HG02852 (cell line): ENCODE measurements around the gene PPP2CA.
A peak's percentile ranks its signal among the peaks of the same experiment; 100 is the strongest.

Experiments used
- ATAC-seq: cut with Tn5 transposase; IDR thresholded peaks from one replicate; pipeline ENCODE4 v1.9.1; 2021; ENCODE audit warnings: mild to moderate bottlenecking, moderate library complexity; ENCODE audit not compliant: unreplicated experiment

Gene PPP2CA

DNA sequence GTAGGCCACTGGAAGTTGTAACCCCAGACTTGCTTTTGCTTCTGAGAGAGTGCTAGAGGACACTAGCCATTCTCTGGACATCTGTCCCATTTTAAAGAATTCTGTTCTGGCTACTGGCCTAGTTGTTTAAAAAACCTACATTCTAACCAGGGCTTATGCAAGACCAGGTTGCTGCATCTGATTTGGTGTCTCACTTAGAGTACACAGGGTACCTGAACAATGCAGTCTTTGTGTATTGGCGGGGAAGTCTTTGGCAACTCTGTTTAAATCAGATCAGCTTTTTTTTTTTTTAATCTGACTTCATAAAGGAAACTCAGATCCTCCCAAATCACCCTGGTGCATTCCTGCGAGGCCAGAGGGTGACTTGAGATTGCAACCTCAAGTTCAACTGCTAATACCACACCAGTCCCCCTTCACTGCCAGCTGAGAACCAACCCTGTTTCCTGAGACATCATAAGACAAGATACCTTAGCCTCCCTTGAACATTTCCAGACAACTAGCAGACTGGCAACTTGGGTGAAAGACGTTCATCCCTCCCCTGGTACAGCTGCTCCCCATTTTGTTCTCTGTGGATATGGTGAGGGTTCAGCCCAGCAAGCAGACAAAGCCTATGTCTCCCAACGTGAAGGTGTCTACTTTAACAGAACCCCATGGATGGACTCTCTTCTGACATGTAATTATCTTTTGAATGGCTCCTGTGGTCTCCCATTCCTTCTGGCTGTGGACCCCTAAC, 76.1 kb downstream of the PPP2CA start:
- no peak for ATAC-seq

DNA sequence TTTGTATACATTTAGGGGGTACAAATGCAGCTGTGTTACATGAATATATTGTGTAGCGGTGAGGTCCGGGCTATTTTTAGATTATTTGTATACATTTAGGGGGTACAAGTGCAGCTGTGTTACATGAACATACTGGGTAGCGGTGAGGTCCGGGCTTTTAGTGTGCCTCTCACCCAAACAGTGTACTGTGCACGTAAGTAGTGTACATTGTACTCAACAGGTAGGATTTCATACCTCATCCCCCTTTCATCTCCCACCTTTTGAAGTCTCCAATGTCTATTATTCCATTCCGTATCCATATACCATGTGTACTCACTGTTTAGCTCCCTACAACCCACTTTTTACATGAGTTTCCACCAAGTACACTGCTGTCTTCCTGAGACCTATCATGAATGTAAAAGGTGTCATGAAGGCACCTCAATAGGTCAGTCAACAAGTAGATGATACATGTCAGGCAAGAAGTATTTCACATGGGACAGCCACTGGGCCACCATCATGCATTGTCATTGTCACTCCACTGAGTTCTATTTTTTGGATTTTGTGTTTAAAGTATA, 76.8 kb downstream of the PPP2CA start:
- ATAC-seq: no peak

DNA sequence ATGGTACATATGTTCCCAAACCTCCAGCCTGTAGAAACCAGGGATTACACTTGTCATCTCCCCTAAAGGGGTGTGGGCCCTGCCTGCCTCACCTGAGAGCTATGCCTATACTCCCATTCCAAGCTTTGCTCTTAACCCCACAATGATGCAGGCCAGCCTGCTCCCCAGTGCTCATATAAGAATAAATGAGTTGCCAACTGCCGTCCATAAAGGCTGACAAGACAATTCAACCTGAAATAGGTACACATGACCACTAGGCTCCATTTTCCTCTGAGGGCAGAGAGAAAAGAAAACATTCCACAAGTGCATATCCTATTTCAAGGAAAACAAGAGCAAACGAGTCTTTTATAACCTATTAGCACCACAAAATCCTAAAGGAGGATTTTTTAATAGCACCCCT, 77.6 kb downstream of the PPP2CA start:
- no peak for ATAC-seq

DNA sequence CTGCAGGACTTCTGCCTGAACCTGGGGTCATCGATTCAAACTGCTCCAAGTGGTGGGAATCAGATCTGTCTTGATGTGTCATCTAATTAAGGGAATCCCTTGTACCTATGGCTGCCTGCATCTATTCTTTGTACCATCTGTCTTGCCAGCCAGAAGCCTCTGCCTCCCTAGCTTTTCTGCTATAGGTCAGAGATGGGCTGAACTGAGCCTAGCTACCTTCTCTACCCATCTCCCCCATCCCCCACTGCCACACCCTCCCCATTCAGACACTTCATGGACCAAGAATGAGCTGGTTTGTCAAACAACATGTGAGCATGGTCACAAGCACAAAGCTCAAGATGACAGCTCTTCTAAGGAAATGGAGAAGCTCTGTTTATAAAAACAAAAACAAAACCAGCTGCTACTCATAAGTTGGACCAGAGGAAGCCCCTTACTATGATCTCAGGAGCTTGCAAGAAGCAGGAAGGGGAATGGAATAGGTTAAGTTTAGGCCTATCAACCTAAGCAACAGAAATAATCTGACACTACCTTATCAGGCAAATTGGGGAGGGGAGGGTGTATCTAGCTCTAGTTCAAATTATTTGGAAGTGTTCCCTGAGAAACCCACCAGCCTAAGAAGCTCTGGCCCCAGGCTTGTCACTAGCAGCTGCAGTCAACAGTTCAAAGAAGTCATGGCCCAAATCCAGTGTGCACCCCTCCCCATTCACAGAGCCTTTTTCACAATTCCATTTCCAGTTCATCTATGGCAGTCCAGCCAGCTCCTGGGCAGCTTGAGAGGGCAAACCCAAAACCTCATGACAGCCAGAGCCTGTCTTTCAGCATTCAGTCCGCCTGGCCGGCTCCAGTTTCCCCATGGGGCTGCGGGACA, 79.0 kb downstream of the PPP2CA start:
- no peak for ATAC-seq

DNA sequence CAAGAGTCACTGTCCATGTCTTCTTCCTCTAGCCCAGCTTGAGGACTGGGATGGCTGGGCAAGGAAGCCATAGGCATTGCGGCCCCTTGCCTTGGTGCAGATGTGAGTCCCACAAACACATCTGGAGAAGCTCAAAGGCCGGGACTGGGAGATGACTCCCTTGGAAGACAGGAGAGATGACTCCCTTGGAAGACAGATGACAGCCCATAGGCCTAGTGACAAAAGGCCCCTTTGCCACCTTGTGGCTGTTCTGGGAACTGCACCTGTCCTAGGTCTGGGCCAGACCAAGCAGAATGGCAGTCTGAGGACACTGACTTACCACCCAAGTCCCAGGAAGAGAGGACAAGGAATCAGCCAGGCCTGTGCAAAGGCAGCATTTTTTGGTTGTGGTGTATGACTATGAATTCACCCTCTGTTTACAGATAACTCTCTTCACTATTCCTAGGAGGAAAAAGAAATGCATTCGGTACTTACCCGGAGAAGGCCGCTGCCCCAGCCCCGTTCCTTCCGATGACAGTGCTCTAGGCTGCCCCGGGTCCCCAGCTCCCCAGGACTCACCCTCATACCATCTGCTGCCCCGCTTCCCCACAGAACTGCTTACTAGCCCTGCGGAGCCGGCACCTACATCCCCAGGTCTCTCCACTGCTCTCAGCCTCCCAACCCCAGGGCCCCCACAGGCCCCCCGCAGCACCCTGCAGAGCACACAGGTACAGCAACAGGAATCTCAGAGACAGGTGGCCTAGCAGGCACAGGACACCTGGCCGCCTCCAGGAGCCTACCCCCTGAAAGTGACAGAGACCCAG, 79.9 kb downstream of the PPP2CA start:
- peak; percentile 77 for ATAC-seq

DNA sequence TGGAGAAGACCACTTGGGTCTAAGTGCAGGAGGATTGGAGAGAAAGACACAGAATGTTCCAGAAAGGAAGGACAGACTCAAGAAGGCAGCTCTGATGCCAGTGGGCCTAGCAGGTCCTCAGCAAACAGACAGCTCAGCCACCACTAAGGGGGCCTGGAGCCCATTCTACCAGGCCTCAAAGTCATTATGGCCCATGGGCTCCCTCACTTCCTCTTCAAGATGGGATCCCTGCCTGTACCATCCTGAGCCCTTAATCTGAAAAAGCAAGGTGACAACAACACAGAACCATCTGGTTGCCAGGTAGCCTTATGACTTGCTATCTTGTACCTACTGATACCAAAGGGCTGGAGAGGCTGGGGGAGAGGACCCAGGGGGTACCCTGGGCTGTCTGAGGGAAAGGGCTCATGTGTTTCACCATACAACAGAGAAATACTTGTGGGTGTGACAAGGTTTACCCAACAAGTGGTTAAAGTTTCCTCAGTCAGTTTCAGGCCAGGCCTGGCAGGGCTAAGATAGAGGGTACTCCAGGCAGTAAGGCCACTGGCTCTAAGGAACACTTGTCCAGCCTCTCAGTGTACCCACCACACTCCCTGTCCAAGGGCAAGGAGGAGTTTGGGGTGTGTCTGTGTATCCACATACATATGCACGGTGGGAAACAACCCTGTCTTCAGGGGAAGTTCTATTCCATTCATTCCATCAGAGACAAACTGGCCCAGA, 80.7 kb downstream of the PPP2CA start:
- no peak for ATAC-seq
